Neutrophil (primary cell): ENCODE measurements around the gene POLE4.

Source experiments
- H3K27ac ChIP-seq: fragments of 200-600 bp; sonication (generic); 2 replicates; pipeline ENCODE4 v1.5.1; 2016; ENCODE audit warnings: mild to moderate bottlenecking, moderate library complexity
- H3K27me3 ChIP-seq: fragments of 200-600 bp; sonication (generic); 2 replicates; pipeline ENCODE4 v1.6.0; 2016; ENCODE audit warnings: mild to moderate bottlenecking
- H3K36me3 ChIP-seq: fragments of 200-600 bp; sonication (generic); 2 replicates; pipeline ENCODE4 v1.5.1; 2017
- H3K4me1 ChIP-seq, 2 experiments: fragments of 200-600 bp in 1 of 2; sonication (generic) in 1 of 2; 1 replicate in 1 of 2; 2 replicates in 1 of 2; pipeline versions ENCODE4 v1.5.1 to v1.6.1; 2013 to 2016; ENCODE audit warnings: low read depth in 1 of 2, low read length in 1 of 2, mild to moderate bottlenecking in 1 of 2, moderate library complexity in 1 of 2; ENCODE audit not compliant: control insufficient read depth in 1 of 2, insufficient read depth in 1 of 2
- H3K4me3 ChIP-seq, 2 experiments: fragments of 200-600 bp in 1 of 2; sonication (generic) in 1 of 2; 1 replicate in 1 of 2; 2 replicates in 1 of 2; pipeline ENCODE4 v1.5.1; 2013 to 2016; ENCODE audit warnings: low read depth in 1 of 2, low read length in 1 of 2, mild to moderate bottlenecking in 1 of 2, moderate library complexity in 1 of 2
- H3K9me3 ChIP-seq: fragments of 200-600 bp; sonication (generic); 2 replicates; pipeline ENCODE4 v1.5.1; 2016
- TF ChIP-seq, protein P1 (sequence below): fragments of 200-600 bp; sonication (generic); IDR thresholded peaks from 2 replicates; pipeline ENCODE4 v1.5.1; 2016; ENCODE audit warnings: antibody characterized with exemption

Gene POLE4

DNA sequence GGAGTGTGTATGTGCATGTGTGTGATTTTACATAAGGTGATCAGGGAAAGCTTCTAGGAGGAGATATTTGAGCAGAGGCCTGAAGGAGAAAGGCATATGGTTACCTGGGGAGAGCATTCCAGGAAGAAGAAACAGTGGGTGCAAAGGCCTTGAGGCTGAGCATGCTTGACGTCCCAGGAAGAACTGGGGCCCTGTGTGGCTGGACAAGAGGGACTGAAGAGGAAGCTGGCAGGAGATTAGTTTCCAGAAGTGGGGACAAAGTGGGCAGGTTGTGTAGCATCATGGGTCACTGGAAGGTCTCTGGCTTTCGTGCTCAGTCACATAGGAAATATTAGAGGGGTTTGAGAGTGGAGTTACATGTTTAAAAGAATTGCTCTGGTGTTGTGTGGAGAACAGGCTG, 42.0 kb upstream of the POLE4 start:
- Histone ChIP-seq H3K4me1 (peaks cover 4 to 7% of the 10 kb centered on the region in 2 experiments), H3K36me3 (no peaks in the 10 kb centered on the region), H3K27ac (no peak overlapping the region), H3K9me3 (no peaks in the 10 kb centered on the region), H3K4me3 (no peak overlapping the region), H3K27me3 (no peaks in the 10 kb centered on the region)
- TF ChIP-seq, protein P1, sequence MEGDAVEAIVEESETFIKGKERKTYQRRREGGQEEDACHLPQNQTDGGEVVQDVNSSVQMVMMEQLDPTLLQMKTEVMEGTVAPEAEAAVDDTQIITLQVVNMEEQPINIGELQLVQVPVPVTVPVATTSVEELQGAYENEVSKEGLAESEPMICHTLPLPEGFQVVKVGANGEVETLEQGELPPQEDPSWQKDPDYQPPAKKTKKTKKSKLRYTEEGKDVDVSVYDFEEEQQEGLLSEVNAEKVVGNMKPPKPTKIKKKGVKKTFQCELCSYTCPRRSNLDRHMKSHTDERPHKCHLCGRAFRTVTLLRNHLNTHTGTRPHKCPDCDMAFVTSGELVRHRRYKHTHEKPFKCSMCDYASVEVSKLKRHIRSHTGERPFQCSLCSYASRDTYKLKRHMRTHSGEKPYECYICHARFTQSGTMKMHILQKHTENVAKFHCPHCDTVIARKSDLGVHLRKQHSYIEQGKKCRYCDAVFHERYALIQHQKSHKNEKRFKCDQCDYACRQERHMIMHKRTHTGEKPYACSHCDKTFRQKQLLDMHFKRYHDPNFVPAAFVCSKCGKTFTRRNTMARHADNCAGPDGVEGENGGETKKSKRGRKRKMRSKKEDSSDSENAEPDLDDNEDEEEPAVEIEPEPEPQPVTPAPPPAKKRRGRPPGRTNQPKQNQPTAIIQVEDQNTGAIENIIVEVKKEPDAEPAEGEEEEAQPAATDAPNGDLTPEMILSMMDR, result no peak

DNA sequence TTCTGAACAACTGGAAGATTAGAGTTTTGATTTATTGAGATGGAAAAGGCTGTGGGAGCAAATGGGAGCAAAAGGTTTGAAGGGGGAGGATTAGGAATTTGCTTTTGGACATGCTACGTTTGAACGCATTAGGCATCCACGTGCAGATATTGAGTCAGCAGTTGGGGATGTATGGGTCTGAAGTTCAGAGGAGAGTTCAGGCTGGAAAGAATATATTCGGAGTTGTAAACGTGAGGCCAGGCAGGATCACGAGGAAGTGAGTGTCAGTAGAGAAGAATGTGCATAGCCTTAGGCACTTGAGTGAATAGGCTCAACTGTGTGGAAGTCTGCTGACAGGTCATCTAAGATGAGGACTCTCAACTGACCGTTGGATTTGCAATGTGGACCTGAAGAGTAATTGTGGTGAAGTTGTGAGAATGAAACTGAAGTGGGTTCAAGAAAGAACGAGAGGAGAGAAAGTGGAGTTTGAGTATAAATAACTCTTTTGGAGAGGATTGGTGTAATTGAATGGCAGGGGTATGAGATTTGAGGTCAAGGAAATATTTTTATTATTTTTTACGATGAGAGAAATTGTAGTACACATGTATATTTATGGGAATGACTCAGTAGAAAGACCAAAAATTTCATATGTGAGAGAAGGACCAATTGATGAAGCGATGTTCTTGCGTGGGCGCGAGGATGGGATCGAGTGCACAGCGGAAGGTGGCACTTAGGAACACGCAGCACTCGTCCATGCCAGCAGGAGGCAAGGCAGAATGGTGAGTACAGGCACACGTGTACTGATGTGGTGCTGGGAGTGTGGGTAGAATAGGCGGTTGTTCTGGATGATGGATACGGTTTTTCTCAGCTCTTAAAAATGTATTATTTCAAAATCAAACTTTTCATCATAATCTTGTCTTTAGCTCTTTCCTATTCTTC, 40.5 kb upstream of the POLE4 start:
- peaks cover 16 to 20% of the 10 kb centered on the region in 2 experiments for H3K4me1 ChIP-seq
- H3K9me3 ChIP-seq, result no peaks in the 10 kb centered on the region
- no peaks in the 10 kb centered on the region for H3K36me3 ChIP-seq
- H3K27me3 ChIP-seq, result no peaks in the 10 kb centered on the region
- TF ChIP-seq, protein P1, result no peak
- H3K27ac ChIP-seq, result no peak overlapping the region
- H3K4me3 ChIP-seq, result no peak overlapping the region

DNA sequence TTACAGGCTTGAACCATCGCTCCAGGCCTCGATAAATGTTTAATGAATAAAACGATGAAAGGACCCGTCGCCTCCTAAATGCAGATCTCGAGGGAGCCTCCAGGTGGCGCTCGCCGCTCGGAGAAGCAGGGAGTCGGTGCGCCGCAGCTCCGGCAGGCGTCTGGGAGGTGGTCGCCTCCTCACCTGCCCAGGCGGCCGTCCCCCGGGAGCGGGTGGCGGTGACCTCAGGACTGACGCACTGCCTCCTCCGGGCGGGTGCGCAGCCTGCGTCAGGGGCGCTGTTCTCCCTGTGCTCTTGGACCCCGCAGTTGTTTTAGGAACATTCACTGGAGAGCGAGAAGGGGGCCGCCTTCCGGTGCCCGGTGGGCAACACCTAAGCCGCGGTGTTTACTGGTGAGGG, 38.6 kb upstream of the POLE4 start:
- Histone ChIP-seq H3K27ac (no peak overlapping the region), H3K9me3 (no peaks in the 10 kb centered on the region), H3K27me3 (no peaks in the 10 kb centered on the region), H3K4me3 (peak overlapping the region; percentile 46 to 53), H3K4me1 (peaks cover 27 to 32% of the 10 kb centered on the region in 2 experiments), H3K36me3 (no peaks in the 10 kb centered on the region)
- TF ChIP-seq, protein P1, result peak; percentile 88

DNA sequence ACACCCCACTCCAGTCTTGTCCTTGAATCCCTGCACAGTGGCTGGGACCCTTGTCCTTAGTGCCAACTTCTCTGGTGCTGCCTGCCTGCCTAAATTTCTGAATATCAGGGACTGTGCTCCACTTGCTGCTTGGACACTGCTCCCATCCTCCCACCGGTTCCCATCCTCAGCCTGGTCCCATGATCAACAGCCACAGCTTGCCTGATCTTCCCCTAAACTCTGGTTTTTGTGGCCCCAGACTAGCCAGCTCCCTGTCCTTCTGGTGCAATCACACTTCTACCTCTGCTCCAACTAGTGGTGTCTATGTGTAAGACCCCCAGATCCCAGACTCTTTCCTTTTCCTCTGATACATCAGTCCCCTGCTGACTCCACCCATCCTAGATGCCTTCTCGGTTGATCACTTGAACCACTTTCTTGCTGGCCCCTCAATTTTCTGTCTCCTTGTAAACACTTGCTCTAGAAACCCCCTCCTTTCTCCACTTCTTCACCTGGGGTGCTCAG, 37.2 kb upstream of the POLE4 start:
- TF ChIP-seq, protein P1, result no peak
- H3K4me3 ChIP-seq, result no peak overlapping the region
- H3K9me3 ChIP-seq, result no peaks in the 10 kb centered on the region
- no peaks in the 10 kb centered on the region for H3K36me3 ChIP-seq
- H3K27me3 ChIP-seq, result no peaks in the 10 kb centered on the region
- H3K27ac ChIP-seq, result no peak overlapping the region
- H3K4me1 ChIP-seq, result peaks cover 27 to 32% of the 10 kb centered on the region in 2 experiments

DNA sequence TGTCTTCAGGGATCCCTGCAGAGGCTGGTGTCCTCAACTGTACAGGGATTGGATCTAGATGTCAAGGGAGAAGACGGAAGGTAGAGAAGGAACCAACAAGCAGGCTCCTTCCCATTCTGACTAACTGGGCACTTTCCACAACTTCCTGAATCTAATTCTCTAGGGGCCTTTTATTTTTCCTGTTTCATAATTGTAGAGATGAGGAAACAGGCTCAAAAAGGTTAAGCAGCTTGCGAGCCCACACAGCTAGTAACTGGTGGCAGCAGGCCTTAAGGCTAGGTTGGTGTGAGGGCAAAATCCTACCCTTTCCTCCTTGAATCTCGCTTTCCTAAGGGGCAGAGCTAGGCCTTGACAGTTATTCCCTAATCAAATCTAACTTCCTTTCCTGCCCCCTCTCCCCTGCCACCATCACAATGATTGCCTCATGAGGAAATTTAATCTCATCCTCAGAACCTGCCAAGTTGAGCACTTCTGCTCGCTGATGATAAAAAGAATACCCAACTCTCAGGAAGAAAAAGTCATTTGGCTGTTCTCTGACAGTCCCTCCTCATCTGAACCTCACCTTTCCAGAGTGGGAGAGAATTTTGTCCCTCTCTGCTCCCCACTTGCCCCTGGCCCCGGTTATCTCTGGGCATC, 35.7 kb upstream of the POLE4 start:
- H3K4me1 ChIP-seq, result peaks cover 27 to 32% of the 10 kb centered on the region in 2 experiments
- H3K27ac ChIP-seq, result peak overlapping the region; percentile 85
- H3K4me3 ChIP-seq, result peak overlapping the region; percentile 13 to 35

More for the DNA sequence above, 35.7 kb upstream of the POLE4 start:
- Histone ChIP-seq H3K9me3 (no peaks in the 10 kb centered on the region), H3K36me3 (no peaks in the 10 kb centered on the region), H3K27me3 (no peaks in the 10 kb centered on the region)
- TF ChIP-seq, protein P1, result no peak
